ENCODE measurements around the gene FIBCD1.

The FIBCD1 gene

DNA sequence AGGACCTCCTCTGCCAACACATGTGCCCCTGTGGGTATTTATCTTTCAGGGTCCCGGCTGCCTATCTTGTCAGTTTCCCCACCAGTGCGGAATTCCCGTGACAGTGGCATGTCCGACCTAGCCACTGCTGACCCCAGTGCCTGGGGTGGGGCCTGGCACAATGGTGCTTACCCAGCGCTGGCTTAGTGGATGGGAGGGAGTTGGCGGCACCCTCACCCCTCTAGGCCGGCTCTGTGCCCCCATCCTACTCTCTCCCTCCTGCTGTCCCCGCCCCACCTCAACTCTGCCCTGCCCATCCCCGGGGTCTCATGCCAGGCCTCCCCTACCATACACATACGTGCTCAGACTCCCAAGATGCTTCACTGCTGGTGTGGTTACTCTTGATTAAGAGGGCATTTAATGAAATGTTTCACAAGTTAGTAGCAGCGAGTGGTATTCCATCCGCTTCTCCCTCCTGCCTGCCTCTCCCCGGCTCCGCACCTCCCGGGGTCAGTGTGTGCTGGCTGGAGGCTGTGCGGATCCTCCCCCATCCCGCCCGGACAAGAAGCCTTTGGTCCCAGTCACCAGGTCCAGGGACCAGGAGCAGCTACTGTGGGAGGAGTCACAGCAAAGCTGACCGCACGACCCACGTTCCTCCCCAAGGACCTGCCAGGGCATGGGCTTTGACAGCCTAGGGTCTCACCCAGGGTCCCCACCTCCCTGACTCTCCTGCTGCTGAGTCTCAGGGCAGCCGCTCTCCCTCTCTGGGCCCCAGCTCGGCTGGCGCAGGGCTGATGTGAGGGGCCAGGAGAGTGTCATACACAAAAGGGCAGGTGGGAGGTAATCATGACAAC is 32.9 kb downstream of the FIBCD1 start:
- DNase-seq, result no peak

DNA sequence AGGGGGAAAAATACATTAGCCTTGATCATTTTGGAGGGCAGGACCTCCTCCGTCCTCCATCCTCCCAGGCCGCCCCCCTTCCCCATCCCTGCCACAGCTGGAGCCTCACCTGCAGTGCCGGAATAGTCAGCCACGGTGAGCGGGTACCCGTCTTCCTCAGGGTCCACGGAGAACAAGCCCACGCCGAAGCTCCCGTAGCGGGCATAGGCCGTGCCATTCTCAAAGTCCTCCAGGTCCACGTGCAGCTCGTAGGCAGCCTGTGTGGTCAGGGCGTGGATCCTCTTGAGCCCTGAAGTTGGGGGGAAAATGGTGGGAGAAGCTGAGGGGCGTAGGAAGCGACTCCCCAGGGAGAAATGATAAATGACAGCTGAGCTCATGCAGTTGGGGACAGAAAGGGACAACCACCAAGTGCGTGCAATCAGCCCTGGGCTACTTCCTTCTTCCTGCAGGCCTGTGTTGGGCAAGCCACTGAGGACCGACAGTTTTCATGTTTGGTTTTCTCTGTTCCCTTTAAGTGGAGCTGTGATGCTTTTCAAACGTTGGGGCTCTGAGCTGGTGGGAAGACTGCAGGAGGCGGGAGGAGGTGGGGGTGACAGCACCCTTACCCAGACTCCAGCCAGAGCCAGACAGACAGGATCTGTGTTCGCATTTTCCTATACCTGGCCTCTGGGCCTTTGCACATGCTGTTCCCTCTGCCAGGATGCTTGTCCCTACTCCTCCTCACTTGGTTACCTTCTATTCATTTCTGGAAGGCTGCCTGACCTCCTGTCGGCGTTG is 33.7 kb downstream of the FIBCD1 start:
- DNase-seq, result no peak

GRCh38 chr9:130904070-130905044 is 34.7 kb downstream of the FIBCD1 start:
- DNase-seq, result no peak

GRCh38 chr9:130903194-130904069 is 35.6 kb downstream of the FIBCD1 start:
- no peak for DNase-seq

GRCh38 chr9:130902204-130903185 is 36.6 kb downstream of the FIBCD1 start:
- no peak for DNase-seq

DNA sequence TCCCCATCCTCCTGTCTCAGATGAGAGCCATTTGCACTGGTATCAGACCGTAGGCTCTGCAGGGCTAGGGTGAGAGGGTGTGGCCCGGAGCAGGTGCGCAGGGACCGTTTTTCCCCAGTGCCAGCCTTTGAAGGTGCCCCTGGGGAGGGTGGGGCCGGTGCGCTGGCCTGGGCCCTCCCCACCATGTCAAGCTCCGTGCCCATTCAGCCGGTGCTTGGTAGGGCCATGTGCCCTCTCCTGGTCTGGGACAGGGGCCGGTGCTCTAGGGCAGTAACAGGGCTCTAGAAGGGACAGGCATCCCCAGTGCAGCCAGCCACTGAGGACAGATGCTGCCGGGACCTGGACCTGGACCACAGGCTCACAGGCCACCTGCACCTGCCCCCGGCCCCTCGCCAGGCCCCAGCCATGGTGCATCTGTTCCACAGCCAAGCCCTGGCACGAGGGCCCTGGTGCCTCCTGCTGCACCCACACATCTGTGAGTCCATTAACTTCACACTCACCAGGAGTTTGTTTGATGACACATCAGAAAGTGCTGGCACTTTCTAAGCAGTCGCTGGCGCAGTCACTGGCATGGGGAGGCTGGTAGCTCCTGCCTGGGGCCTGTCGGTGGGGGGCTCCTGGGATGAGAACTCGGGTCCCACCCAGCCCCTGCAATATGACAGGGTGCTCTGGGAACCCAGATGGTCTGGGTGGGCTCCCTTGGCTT is 37.4 kb downstream of the FIBCD1 start:
- DNase-seq, result no peak

- DNase-seq, result no peak
Observed at GRCh38 chr9:130900701-130901497, 38.1 kb downstream of the FIBCD1 start.

DNA sequence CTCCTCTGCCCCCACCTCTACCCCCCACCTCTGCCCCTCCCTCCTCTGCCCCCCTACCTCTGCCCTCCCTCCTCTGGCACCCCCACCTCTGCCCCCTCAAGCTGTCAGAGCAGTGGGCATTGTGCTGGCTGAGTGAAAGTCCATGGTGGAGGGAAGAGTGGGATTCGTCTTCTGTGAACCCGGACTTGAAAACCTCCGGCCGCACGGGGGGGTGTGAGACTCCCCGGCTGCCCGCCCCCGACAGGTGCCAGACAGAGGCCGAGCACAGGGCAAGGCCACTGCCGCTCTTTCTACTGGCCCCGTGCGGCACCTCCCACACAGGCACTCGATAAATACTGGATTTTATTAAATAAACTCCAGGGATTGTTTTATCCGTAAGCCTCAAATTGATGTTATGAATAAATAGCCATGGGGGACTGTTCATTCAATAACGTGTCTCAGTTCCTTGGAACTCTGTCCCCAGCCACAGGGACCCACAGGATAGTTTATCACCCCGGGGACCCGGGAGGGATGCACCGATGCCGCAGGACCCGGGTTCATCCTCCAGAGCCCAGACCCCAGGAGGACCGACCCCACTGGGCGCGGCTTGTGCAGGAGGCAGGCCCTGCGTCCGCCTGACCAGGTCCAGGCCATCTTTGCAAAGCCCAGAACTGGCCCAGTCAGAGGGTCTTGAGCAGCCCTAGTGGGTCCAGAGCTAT is 39.8 kb downstream of the FIBCD1 start:
- DNase-seq, result no peak

GRCh38 chr9:130898552-130898852 is 40.5 kb downstream of the FIBCD1 start:
- no peak for DNase-seq

DNA sequence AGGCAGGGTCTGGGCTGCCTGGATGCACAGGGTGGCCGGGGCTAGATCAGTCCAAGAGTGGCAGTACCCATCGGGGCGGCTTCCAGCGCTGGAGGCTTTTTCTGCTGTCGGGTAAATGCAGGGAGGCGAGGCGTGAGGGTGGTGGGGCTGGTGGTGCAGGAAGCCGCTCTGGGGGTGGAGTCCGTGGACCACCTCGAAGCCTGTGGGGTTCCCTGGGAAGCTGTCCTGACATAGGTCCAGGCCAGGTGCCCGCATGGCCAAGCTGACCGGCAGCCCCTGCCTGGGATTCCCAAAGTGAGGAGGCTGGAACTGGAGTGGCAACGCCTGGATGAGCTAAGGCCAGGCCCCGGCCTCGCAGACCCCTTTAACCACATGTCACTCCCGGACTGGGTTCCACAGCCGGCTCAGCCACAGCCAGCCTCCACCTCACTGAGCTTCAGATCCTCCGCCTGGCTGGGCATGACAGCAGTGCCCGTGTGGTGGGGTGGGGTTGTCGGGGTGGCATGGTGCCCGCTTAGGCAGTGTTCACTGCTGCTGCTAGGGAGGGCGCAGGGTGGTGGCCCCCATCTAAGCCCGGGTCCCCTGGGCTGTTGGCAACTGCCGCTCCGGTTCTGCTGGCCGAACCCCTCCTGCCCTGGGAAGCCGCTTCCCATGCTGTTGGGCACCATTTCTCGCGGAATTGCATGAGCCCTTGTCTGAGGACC is 41.0 kb downstream of the FIBCD1 start:
- no peak for DNase-seq

- DNase-seq, result no peak
Observed at GRCh38 chr9:130897105-130897751, 41.8 kb downstream of the FIBCD1 start.

GRCh38 chr9:130896233-130897014 is 42.6 kb downstream of the FIBCD1 start, which contains the start of gene QRFP:
QRFP (minus strand) TSS chr9:130896812; CDS start chr9:130893838, 2,974 bp downstream.
- DNase-seq, result no peak

- no peak for DNase-seq
Observed at GRCh38 chr9:130895481-130896232, 43.4 kb downstream of the FIBCD1 start.

GRCh38 chr9:130895038-130895437 is 44.0 kb downstream of the FIBCD1 start:
- DNase-seq, result no peak

DNA sequence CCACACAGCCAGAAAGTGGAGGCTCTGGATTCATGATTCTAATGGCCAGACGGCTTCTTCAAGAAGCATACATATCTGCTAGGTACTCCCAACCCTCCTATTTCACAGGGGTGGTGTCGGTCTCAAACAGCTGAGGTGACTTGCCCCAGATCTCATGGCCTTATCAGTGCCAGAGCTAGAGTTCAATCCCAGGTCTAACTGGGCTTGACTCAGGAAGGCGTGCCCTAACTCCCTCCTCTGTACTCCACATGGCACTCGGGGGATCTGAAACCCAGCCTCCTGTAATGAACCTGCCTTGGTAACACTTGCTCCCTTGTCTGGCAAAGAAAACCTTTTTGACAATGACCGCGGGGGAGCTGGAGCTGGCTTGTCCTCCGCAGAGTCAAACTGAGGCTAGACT is 44.5 kb downstream of the FIBCD1 start:
- DNase-seq, result no peak
